GM10266 (cell line): ENCODE results near the gene TSPYL6.
"Not testable (repeated sequence)": the region's sequence is repeated elsewhere in the genome, so short reads cannot be mapped to it uniquely, and the experiment has no call there.

Experiments
- DNase-seq: peaks from one replicate; pipeline ENCODE4 v3.0.0; 2012; ENCODE audit errors: extremely low spot score
- TF ChIP-seq, protein P1 (sequence below): IDR thresholded peaks from 2 replicates; pipeline ENCODE4 v1.5.1; 2012; ENCODE audit warnings: mild to moderate bottlenecking, low read depth; ENCODE audit not compliant: control insufficient read depth, insufficient read depth; ENCODE audit errors: missing control alignments

TSPYL6 gene

GRCh38 chr2:54256091-54256694, at the start of gene TSPYL6:
Gene TSPYL6, minus strand, starts transcription at chr2:54256229. Its CDS starts 78 bp downstream, at chr2:54256151.
- DNase-seq, result no peak
- TF ChIP-seq, protein P1, sequence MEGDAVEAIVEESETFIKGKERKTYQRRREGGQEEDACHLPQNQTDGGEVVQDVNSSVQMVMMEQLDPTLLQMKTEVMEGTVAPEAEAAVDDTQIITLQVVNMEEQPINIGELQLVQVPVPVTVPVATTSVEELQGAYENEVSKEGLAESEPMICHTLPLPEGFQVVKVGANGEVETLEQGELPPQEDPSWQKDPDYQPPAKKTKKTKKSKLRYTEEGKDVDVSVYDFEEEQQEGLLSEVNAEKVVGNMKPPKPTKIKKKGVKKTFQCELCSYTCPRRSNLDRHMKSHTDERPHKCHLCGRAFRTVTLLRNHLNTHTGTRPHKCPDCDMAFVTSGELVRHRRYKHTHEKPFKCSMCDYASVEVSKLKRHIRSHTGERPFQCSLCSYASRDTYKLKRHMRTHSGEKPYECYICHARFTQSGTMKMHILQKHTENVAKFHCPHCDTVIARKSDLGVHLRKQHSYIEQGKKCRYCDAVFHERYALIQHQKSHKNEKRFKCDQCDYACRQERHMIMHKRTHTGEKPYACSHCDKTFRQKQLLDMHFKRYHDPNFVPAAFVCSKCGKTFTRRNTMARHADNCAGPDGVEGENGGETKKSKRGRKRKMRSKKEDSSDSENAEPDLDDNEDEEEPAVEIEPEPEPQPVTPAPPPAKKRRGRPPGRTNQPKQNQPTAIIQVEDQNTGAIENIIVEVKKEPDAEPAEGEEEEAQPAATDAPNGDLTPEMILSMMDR, result no peak

DNA sequence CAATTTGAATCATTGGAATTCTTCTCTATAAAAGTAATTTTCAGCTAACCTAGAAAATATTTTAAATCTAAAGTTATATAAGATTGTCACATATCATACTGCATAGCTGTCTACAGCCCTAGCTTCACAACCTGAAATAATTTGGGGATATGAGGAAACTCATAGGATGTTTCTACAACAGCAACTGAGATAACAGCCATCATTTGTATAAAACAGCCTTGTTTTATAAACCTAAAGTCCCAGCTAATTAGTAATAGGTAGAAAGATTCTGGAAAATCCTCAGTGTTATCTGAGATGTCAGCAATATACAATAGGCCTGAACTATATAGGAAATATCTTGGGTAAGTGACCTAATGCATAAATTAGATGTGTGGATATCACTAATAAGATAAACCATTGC, 47.6 kb upstream of the TSPYL6 start:
- DNase-seq, result no peak
- TF ChIP-seq, protein P1, result no peak

DNA sequence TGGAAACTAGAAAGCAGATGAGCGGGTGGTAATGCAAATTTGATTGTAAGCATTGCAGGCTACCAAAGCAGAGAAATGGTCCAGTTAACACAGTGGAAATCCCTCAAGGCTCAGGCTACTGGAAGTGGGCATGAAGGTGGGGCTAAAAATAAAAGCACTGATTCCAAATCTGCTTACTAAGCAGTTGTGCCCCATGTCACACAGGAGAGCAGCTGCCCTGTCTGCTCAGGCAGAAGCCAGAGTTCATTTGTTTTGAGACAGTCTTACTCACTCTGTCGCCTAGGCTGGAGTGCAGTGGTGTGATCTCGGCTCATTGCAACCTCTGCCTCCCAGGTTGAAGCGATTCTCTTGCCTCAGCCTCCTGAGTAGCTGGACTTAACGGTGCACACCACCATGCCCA, 42.5 kb upstream of the TSPYL6 start:
- DNase-seq, result no peak
- TF ChIP-seq, protein P1, result no peak

- TF ChIP-seq, protein P1, result no peak
- no peak for DNase-seq
These were observed 39.9 kb upstream of the TSPYL6 start for GRCh38 chr2:54295911-54296310.

GRCh38 chr2:54294665-54295064, 38.6 kb upstream of the TSPYL6 start:
- not testable (repeated sequence) for DNase-seq

- TF ChIP-seq, protein P1, result no peak
- DNase-seq, result no peak
These were observed 34.5 kb upstream of the TSPYL6 start for GRCh38 chr2:54290356-54291025.

- TF ChIP-seq, protein P1, result no peak
- DNase-seq, result no peak
These were observed 33.9 kb upstream of the TSPYL6 start for GRCh38 chr2:54289917-54290316.
